Measurements from ENCODE around the gene MYRIP.
"Not testable (repeated sequence)": the region's sequence is repeated elsewhere in the genome, so short reads cannot be mapped to it uniquely, and the experiment has no call there.

The MYRIP gene

DNA sequence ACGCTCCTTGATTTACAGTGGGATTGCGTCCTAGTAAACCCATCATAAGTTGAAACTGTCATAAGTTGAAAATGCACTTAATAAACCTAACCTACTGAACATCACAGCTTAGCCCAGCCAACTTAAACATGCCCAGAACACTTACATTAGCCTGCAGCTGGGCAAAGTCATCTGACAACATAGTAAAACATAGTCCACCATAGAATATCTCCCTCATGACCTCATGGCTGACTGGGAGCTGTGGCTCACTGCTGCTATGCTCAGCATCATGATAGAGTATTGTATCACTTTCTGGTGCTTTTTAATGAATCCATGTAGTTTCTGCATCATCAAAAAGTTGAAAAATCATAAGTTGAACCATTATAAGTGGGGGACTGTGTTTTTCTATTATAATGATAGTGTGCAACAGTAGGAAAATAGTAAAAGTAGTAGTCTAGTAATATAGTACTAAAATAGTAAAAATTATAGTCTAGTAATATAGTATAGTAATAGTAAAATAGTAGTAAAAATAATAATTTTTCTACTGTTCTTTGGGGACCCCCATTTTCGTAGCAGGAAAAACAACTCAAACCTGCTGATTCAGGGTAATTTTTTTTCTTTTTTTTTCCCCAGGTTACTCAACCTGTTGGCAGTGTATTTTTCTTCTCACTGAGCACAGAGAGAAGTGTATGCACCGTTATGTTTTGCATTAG is 233.5 kb downstream of the MYRIP start:
- no peak for DNase-seq (ENCODE audit: low spot score)

DNA sequence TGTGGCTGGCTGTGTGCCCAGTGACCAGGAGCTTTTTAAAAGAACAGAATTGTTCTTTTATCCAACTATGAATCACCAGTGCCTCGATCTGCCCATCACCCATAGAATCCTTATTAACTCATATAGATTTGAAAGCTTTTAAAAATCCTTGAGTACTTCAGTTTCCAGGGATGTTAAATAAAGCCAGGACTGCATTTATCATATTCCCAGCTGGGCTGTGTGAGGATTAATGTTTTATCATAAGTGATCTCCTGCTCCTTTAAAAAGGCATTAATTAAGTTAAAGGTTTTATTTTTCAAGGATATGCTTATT is 234.0 kb downstream of the MYRIP start:
- no peak for DNase-seq (ENCODE audit: low spot score)

DNA sequence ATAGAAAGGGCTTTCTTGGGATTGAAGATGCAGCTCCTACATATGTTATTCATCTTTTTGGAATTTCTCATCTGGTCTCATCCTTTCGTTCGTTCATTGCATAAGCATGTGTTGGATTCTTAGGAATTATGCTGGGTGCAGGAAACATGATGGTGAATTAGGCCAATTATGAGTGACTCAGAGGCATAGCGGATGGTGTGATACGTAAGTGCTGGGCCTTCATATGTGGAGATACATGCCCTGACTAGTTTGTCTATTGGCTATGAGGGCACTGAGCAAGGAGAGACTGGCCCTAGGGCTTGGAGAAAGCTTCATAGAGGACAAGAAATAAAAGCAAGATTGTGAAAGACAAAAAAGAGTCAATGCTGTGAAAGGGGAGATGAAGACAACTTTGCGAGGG is 235.1 kb downstream of the MYRIP start:
- DNase-seq (ENCODE audit: low spot score), result no peak

DNA sequence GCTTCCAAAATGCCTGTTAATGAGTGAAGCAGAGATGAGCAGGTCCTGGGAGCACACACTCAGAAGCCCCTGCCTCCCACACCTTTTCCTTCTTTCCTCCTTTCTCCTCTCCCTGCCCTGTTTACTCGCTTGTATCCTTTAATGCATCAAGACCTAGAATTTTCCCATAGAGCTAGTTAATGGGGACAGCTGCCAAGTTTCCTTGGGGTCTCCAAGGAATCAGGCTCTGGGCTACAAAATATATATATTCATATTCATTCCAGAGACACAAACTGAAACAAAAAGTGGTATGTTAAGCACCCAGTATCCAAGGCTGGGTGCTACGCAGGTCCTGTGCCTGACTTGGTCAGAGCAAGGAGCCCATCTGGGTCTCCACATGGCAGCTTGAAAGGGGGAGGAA is 235.6 kb downstream of the MYRIP start:
- no peak for DNase-seq (ENCODE audit: low spot score)

DNA sequence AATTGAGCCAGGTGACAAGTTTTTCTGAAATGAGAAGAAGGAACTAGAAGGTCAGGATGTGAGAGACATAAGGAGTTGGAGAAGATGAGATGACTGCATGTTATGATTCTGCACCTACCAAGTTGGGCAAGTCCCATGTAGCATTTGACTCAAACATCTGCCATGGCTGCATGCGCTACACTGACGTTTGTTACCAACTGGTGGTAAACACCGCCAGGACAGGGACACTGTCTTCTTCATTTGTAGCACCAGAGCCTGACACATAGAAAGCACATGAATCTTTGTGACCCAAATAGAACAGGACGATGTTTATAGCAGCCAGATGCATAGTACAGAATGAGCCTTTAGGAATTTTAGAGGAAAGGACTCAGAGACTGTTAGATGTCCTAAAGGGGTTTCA is 236.7 kb downstream of the MYRIP start:
- DNase-seq (ENCODE audit: low spot score), result no peak

DNA sequence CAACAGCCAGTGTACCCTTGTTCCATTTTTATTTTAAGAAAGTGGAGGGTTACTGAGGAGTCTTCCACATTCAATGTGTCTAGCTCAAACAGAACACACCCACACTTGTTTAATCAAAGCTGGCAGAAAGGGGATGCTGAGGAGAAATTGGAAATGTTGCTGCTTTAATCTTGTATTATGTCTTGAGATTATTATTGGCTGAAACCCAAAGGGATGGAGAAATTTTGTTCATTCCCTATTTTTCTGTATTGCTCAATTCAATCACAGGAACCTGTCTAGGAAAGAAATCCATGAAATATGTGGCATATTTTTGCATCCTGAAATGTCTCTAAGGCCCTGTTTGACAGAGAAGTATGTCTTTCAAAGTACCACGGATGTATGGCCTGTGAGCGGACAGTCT is 238.0 kb downstream of the MYRIP start:
- DNase-seq (ENCODE audit: low spot score), result no peak

DNA sequence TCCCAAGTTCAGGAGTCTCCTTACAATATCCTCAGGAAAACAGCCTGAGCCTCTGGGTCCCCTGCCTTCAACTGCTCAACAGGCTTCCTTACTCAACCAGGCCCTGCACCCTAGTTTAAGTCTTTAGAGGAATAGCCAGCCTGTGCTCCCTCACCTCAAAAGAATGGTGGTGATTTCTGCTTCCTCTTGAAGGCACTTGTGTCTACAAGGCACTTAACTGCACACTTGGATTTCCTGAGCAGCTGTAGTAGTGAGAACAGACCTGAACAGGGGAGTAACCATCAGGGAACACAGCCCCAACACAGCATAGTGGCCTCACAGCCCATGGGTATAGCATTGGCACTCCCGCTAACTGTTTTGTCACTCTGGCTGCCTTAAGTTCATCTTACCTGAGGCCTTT is 244.3 kb downstream of the MYRIP start:
- DNase-seq (ENCODE audit: low spot score), result no peak

DNA sequence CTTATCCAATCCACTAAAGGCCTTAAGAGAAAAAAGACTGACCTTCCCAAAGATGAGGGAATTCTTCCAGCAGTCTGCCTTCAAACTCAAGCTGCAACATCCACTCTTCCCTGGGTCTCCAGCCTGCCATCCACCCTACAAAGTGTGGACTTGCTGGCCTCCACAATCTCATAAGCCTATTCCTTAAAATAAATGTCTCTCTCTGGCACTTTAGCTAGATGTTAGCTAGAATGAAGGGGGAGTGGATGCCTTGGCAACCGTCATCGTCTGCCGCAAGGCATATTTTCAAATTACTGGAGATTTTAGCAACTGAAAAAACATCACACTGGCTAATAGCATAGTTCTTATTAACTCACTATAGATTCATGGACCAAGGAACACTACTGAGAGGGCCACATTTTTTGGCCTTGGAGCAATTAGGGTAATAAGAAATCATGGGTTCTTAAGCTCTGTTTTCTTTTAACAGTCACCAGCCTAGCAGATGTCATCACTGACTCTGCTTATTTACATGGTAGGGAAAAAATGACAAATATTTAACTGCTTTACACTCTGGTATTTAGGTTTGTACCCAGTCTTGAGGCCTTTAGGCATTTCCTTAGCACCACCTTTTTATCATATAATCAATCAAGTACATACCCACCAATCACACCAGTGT is 245.3 kb downstream of the MYRIP start:
- no peak for DNase-seq (ENCODE audit: low spot score)

DNA sequence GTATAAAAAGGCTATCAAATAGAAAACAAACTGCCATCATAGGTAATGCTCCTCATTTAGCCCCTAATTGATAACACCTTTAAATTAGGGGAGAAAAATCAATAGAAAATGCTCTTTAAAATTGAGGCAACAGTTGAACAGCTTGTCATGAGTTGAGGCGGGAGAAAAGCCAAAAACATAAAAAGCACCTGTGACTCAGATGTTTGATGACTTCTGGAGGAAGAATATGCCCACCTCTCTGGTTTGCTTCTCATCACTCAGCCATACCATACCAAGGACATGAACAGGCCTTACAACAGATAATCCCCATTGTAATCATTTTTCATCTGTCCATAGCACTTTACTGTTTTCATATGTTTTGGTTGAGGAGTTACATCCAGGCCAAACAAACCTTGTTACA is 246.0 kb downstream of the MYRIP start:
- DNase-seq (ENCODE audit: low spot score), result no peak

DNA sequence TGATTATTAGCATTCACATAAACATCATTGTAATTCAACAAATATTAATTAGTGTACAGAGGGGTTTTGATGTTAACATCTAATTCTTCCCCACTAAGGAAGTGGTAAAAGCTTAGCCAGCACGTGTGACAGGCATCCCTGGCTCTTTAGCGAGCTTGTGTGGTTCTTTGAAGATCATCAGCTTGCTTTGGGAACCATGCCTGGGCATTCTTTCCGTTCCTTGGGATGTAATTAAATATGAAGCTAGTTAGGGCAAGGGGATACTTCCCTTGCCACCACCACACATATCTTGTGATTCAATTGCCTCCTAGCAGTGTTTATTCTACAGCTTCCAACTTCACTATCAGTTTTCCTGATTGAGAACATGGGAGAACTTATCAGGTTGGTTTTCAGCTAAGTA is 246.5 kb downstream of the MYRIP start:
- DNase-seq (ENCODE audit: low spot score), result no peak

DNA sequence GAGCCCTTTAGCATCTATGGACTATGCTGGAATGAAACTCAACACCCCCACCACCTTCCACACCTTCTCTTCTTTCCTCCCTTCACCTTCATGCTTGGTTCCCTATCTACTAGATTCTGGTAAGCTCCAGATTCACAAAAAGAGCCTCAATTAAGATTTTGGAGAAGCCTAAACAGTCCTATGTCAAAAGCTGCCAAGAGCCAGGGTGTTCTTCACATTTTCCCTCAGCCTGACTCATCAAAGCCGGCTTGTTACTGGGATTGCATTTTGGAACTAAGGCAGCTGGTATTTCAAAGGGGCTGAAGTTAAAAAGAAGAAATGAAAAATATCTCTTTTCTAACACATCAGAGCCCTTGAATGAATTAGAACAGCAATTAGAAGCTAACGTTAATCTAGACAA is 247.7 kb downstream of the MYRIP start:
- no peak for DNase-seq (ENCODE audit: low spot score)

DNA sequence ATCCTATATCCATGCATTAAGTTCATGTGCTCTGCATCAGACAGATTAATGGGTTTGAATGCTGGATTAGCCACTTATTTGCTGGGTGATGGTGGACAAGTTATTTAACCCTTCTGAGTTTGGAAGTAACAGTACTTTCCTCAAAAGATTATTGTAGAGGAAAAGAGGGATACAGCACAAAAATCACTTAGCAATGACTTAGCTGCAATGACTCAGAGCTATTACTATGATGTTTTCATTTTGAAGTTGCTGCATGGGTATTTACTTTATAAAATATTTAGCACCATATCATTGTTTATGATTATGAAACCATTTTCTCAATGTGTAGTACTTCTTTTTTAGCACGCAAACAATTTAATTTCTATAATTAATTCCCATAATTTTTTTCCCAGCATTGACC is 248.4 kb downstream of the MYRIP start:
- DNase-seq (ENCODE audit: low spot score), result no peak

DNA sequence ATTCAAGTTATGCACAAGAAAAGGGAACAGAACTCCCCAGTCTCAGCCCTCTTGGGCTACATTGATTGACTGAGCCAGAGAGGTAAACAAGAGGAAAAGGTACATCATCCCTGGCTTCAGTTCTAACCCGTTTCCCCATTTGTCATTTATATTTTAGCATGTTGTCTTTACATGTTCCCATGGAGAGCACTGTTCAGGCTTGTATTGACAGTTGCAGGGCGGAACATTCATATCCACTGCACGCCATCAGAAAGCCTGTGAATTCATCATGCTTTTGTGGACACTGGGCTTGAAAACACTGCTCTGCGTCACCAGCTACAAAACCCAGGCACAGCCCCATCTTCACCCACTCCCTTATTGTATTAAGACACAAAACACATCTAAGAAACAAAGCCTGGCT is 259.2 kb downstream of the MYRIP start:
- DNase-seq (ENCODE audit: low spot score), result no peak

DNA sequence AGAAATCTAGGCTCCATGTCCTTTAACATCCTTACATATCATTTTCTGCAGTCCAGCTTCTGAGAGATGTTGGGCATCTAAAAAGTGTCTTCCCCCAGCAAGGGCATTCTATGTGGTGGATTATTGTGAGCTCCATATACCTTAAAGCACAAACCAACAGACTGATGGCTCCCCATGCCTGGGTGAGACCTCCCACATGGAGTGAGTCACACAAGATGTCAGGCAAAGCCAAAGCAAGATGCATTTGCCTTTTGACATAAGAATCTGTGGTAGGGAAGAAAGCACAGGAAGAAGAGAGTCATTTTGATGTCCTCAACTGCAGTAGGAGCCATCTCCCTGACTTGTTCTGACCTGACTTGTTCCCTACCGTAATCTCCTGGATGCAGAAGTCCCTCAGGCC is 261.4 kb downstream of the MYRIP start:
- no peak for DNase-seq (ENCODE audit: low spot score)

DNA sequence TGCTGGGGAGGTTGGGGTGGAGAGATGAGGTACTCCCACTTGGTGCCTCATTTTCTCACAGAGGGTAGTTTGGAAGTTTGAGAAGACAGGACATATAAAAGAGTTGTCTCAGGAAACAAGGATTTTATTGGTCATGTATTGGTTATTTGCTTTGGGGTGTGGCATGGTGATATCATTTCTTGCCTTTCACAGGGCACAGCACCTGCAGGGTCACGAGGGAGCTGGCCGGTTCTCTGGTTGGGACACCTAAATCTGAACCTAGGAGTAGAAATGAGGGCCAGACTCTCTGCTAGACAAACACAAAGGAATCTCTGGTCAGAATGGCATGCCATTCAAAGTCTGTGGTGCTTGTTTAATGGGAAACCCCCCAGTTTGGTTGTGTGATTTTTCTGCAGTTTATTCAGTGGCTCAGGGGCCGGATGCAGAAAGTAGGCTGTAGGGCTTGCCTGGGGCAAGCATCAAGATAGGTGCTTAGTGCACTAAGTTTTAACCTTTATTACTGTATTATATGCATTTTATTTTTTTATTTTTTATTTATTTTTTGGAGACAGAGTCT is 262.4 kb downstream of the MYRIP start:
- no peak for DNase-seq (ENCODE audit: low spot score)

DNA sequence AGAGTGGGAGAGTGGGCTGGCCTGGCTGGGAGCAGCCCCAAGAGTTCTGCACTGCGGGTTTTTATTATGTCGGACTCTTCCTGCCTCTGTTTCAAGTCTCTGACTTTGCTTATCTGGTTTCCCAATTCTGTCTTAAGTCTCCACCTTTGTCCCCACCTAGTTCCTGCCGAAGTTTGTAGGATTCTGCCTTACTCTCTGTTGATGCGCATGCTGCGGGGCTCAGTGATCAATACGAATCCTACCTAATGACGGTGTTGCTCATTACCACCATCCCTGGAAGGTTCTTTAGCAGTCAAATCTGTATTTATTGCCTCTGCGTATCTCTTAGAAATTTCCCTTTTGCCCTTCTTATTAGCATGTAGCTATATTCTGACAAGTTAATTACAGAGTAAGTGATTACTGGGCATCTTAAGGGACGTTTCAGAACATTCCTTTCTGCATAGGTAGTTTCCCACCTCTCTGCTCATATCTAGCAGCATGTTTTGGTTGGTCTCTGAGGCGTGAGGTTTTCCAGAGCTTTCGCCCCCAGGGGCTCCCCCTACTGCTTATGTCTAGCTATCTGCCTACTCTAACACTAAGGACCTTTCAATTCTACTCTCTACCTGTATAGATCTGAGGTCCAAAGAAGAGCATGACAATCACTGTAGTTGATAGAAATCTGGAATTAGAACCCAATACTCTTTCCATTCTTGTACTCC is 264.1 kb downstream of the MYRIP start:
- no peak for DNase-seq (ENCODE audit: low spot score)

DNA sequence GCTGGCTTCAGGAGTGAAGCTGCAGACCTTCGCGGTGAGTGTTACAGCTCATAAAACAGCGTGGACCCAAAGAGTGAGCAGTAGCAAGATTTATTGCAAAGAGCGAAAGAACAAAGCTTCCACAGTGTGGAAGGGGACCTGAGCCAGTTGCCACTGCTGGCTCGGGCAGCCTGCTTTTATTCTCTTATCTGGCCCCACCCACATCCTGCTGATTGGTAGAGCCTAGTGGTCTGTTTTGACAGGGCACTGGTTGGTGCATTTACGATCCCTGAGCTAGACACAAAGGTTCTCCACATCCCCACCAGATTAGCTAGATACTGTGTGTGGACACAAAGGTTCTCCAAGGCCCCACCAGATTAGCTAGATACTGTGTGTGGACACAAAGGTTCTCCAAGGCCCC is 267.7 kb downstream of the MYRIP start:
- not testable (repeated sequence) for DNase-seq (ENCODE audit: low spot score)

DNA sequence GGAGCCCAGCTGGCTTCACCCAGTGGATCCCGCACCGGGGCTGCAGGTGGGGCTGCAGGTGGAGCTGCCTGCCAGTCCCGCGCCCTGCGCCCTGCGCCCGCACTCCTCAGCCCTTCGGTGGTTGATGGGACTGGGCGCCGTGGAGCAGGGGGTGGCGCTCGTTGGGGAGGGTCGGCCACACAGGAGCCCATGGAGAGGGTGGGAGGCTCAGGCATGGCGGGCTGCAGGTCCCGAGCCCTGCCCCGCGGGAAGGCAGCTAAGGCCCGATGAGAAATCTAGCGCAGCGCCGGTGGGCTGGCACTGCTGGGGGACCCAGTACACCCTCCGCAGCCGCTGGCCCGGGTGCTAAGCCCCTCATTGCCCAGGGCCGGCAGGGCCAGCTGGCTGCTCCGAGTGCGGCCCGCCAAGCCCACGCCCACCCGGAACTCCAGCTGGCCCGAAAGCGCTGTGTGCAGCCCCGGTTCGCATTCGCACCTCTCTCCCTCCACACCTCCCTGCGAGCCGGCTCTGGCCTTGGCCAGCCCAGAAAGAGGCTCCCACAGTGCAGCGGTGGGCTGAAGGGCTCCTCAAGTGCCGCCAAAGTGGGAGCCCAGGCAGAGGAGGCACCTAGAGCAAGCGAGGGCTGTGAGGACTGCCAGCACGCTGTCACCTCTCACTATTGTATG is 268.6 kb downstream of the MYRIP start:
- not testable (repeated sequence) for DNase-seq (ENCODE audit: low spot score)

DNA sequence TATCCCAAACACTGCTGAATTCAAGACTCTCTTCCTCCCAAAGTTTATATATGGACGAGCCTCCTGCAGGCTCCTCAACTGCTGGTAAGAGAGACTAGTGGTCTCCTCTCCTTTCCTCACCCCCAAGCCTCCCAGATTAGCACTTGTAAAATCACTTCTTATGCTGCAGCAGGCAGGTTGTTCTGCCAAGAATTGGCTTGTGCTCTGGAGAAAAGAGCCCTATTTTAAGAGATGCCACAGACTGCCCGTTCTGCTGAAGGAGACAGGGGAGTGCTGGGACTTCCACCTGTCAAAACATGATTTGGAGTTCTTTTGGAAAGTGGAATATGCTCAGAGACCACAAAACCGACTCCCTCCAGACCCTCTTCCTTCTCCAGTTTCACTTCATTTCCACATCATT is 269.2 kb downstream of the MYRIP start:
- no peak for DNase-seq (ENCODE audit: low spot score)

DNA sequence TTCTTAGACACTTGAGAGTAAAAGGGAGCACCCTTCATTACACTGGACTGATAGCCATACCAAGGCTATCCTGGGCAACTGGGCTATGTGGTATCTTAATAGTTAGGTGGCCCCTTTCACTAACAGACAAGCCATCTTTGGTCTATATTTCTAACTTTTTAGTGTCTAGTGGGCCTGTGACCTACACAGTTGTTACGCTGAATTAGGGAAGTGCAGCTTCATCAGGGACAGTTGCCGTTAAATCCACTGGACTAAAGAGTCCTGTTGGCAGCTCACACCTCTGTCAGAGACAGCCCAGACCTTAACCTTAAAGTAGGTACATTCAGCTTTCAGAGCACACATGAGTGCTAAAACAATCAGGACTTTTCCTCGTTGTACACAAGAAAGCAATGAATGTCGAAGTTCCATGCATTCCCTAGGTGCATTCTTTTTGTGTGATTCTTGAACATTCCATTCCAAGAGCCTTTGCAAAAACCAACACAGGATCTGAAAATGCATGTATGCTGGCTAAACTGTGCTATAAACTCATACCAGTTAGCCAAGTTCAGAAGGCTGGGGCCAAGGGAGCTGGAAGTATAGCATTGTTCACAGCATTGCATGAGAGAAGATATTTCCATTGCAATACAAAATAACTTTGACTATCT is 269.9 kb downstream of the MYRIP start:
- no peak for DNase-seq (ENCODE audit: low spot score)

DNA sequence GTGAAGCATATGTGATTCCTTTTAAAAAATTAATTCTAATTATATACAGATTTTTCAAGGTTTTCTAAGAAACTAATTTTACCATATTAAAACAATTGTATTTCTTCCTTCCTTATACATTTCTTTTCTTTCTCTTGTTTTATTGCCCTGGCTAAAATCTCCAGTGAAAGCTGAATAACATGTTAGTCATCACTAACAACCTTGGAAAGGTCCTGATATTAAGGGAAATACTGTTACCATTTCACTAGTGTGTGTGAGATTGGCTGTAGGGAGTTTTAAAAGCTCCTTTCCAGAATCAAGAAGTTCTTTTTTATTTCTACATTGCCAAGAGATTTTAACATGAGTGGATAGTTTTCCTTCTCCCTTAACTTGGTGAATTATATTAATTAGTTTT is 270.4 kb downstream of the MYRIP start:
- no peak for DNase-seq (ENCODE audit: low spot score)

DNA sequence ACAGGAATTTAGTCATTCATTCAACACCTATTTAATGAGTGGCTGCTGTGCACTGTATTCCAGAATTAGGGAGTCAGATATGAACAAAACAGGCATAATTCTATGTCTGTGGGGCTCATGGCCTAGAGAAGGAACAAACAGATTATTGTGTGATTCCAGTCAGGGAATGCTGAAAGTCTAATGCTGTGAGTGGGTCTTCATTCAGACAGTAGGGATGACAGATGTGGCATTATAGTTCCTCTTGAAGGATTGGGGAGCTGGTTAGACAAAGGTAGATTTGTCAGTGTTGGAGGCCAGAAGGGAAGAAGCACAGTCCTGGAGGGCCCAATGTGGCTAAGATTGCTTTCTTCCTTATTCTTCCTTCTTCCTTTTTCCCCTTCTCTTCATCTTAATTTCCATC is 273.7 kb downstream of the MYRIP start:
- no peak for DNase-seq (ENCODE audit: low spot score)

Measured in ecto neural progenitor cell (in vitro differentiated cells).